Pancreas (tissue), 10 donors: ENCODE measurements around the gene SLC13A5. TPM values are rescaled to one million over a fixed set of nuclear protein-coding genes. Genes with fewer than 3 reads are reported as not detected.

Experiments used
- ATAC-seq, 4 donors: fragments of 200-7000 bp; cut with Tn5 transposase; one replicate each; pipeline versions ENCODE4 v1.8.0 to v1.9.1; 2020; ENCODE audit warnings: mild to moderate bottlenecking in 4 of 4, moderate library complexity in 4 of 4
- DNase-seq, 6 donors: peaks; one replicate each; pipeline ENCODE4 v3.0.0-alpha.2; 2020
- FAIRE-seq: peaks from 2 replicates; lab custom pipeline; 2012; peaks lifted over from hg19 to GRCh38; lab: Jason Lieb, UNC
- H3K27ac ChIP-seq, 4 donors: fragments of 200-600 bp; sonication (generic); 1 replicate in 3 of 4; 2 replicates in 1 of 4; pipeline versions ENCODE4 v1.5.0 to v1.8.0; 2020
- H3K27me3 ChIP-seq, 4 donors: fragments of 200-600 bp; one replicate each; pipeline ENCODE4 v1.8.0; 2021
- H3K36me3 ChIP-seq, 3 donors: fragments of 200-600 bp; sonication (generic) in 1 of 3; one replicate each; pipeline versions ENCODE4 v1.5.0 to v1.8.0; 2020 to 2021
- H3K4me1 ChIP-seq, 3 donors: fragments of 200-600 bp; one replicate each; pipeline ENCODE4 v1.8.0; 2021
- H3K4me3 ChIP-seq, 4 donors: fragments of 200-600 bp; sonication (generic) in 2 of 4; one replicate each; pipeline versions ENCODE4 v1.5.0 to v1.8.0; 2020 to 2021
- H3K9me3 ChIP-seq, 4 donors: fragments of 200-600 bp; one replicate each; pipeline ENCODE4 v1.8.0; 2021
- CTCF ChIP-seq, 4 donors: fragments of 200-600 bp; sonication (generic) in 3 of 4; IDR thresholded peaks; one replicate each; pipeline versions ENCODE4 v1.5.0 to v1.8.0; 2021; ENCODE audit warnings: antibody characterized with exemption in 4 of 4
- WGBS, 2 donors: extraction: QIAGEN DNeasy Blood & Tissue Kit; methylation state at CpG; one replicate each; pipeline ENCODE4 v1.1.7; 2013; 5-methylcytosine and 5-hydroxymethylcytosine counted together
- intact Hi-C, 3 donors: fragments of 100-400 bp; cut with DNase I; formaldehyde crosslinking; loops; one replicate each; pipeline versions ENCODE4 v1.11.1 to v1.14.2; 2022
- polyA plus RNA-seq, 2 donors: library from polyadenylated mRNA; stranded (reverse); fragments of 200-250 nt; gene quantifications; one replicate each; pipeline ENCODE4 v1.2.3, GENCODE V29; 2013
- total RNA-seq, 6 donors: library from RNA; stranded (reverse); fragmentation: NEBNext Ultra II Directional in 4 of 6; extraction: Animal tissue kit (Norgen Biotek cat#: 25700) in 4 of 6; gene quantifications; one replicate each; pipeline versions ENCODE4 v1.2.1 to v1.2.4, GENCODE V29; 2021 to 2023
- donor health status: healthy with polysubstance abuse.
- donor health status: DM: no; HTN: no; CAD: no; lungs with moderate emphysema.
- donor health status: DM: no; HTN: no; CAD: no.
- donor health status: control.
- donor health status: control.
- donor health status: Bipolar disorder and iron deficiency.
- donor health status: DM: yes; HTN: yes; CAD: no.
- donor health status: DM: no; HTN: no; CAD: no.
- donor health status: DM: no; HTN: no; CAD: no.
- donor health status: DM: yes; HTN: yes; CAD: no.

SLC13A5 gene
- total and polyA plus RNA-seq, 8 donors: 0.15 to 0.47 (median 0.25) TPM; not detected in 4

- TF ChIP-seq CTCF (IDR thresholded peaks at IDR 0.05): no peak
- FAIRE-seq (no peak), DNase-seq (no peak), ATAC-seq (no peak)
- intact Hi-C loops: loop anchor here in 1 of 3 donors (10.0 kb wide), 1 partner anchor 169 kb away; no protein-coding TSS in a partner anchor
- Histone ChIP-seq H3K36me3 (peaks cover 0 to 11% (median 5%) of the 10 kb centered on the region in 3 donors), H3K27me3 (no peaks in the 10 kb centered on the region), H3K27ac (no peak overlapping the region), H3K4me3 (no peak overlapping the region), H3K9me3 (no peaks in the 10 kb centered on the region), H3K4me1 (peaks cover 8 to 21% (median 9%) of the 10 kb centered on the region in 3 donors)
- WGBS, 2 donors: 83 to 93% methylated on average over 5 of the region's 5 CpGs
Observed at GRCh38 chr17:6643451-6644125, 69.6 kb downstream of the SLC13A5 start.

- H3K27me3 ChIP-seq: no peaks in the 10 kb centered on the region
- H3K4me3 ChIP-seq: no peak overlapping the region
- DNase-seq: no peak
- intact Hi-C loops: loop anchor here in 1 of 3 donors (10.0 kb wide), 1 partner anchor 168 kb away; no protein-coding TSS in a partner anchor
- ATAC-seq: no peak
- H3K9me3 ChIP-seq: no peaks in the 10 kb centered on the region
- 44 to 47% methylated on average over 2 of the region's 2 CpGs for WGBS, 2 donors
- FAIRE-seq: no peak
- H3K36me3 ChIP-seq: peaks cover 0 to 11% (median 5%) of the 10 kb centered on the region in 3 donors
- no peak for TF ChIP-seq CTCF (IDR thresholded peaks at IDR 0.05)
- H3K27ac ChIP-seq: no peak overlapping the region
- peaks cover 8 to 23% (median 9%) of the 10 kb centered on the region in 3 donors for H3K4me1 ChIP-seq
Observed at GRCh38 chr17:6642592-6642991, 70.6 kb downstream of the SLC13A5 start.

DNA sequence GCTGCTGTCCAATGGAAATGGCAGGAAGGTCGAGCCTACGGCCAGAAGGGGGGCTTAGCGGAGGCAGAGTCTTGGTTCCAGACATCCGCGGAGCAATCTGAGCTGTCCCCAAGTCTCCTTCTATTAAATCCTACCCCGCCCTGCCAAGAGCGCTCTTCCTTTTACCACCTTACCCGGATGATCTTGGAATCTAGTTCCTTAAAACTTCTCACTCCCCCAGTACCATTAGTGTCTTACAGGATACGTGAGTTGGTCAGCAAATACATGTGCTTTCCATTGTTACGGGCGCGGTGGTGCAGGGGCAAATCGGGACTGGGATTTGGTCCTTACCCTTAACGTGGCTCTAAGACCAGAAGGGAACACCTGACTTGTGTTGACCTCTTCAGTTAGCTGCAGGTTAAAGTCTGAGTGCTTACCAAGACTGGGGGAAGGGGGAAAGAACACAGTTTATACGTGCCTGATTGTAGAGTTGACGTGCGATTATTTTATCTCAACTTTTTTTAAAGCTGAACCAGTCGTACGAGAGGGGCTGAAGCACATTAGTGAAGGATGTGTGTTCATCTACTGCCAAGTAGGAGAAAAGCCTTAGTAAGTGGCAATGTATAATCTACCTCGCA is 71.8 kb downstream of the SLC13A5 start:
- Histone ChIP-seq H3K27me3 (no peaks in the 10 kb centered on the region), H3K36me3 (peaks cover 0 to 11% (median 5%) of the 10 kb centered on the region in 3 donors), H3K4me1 (peaks cover 8 to 23% (median 9%) of the 10 kb centered on the region in 3 donors), H3K4me3 (peak overlapping the region; percentile 64 to 85 (median 70)), H3K9me3 (no peaks in the 10 kb centered on the region), H3K27ac (peak overlapping the region; percentile 70 to 85 (median 78))
- TF ChIP-seq CTCF (IDR thresholded peaks at IDR 0.05): no peak
- ATAC-seq (peak; percentile 9 to 29 (median 12)), DNase-seq (no peak), FAIRE-seq (no peak)
- WGBS, 2 donors: 1% methylated on average over 20 of the region's 20 CpGs
- intact Hi-C loops: loop anchor here in 1 of 3 donors (10.0 kb wide), 1 partner anchor 167 kb away; no protein-coding TSS in a partner anchor

DNA sequence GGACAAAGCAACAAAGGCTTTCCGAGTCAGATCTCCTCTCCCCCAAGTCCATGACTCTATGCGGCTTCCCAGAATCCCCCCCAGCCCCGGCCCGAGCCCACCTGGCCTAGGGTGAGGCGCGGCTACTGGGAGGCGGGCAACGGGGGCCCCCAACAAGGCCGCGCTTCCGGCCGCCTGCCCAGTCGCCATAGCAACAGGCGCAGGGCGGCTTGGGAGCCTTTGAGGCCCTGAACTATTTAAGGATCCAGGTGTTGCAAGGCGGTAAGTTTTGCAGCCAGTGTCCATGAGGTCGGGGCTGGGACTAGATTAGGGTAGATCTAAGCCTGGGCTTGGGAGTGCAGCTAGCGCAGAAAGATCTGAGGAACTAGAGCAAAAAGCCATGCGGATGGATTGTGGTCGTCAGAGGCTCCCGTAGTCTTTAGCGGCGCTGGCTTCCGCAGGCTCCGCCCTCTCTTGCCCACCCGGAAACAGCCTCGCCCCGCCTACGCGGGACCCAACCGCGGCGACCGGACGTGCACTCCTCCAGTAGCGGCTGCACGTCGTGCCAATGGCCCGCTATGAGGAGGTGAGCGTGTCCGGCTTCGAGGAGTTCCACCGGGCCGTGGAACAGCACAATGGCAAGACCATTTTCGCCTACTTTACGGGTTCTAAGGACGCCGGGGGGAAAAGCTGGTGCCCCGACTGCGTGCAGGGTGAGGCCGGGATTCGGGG is 72.5 kb downstream of the SLC13A5 start, which contains the start of the genes KIAA0753 and TXNDC17:
KIAA0753 (minus strand) TSS at position 176 of the 711 bp plus-strand sequence. CDS start 5,608 bp downstream, outside the sequence.
TXNDC17 (plus strand) TSS at position 525 of the 711 bp plus-strand sequence; CDS start at position 548, 23 bp downstream.
- Histone ChIP-seq H3K4me3 (peak within 1 kb of the TSS; percentile 64 to 85 (median 70)), H3K36me3 (peaks cover 0 to 11% (median 3%) of the 10 kb centered on the region in 3 donors), H3K4me1 (peaks cover 8 to 23% (median 9%) of the 10 kb centered on the region in 3 donors), H3K27ac (peak within 1 kb of the TSS; percentile 70 to 85 (median 78)), H3K9me3 (no peaks in the 10 kb centered on the region), H3K27me3 (no peaks in the 10 kb centered on the region)
- 0% methylated on average over 52 of the region's 52 CpGs for WGBS, 2 donors
- FAIRE-seq (no peak), ATAC-seq (peak; percentile 91 to 97 (median 95)), DNase-seq (peak; percentile 85 to 95 (median 88))
- intact Hi-C loops: loop anchor here in 1 of 3 donors (10.0 kb wide), 1 partner anchor 166 kb away; no protein-coding TSS in a partner anchor
- TF ChIP-seq CTCF (IDR thresholded peaks at IDR 0.05): no peak
